GM21390 (cell line): ENCODE data around the gene AFF3.
"Not testable (repeated sequence)": the region's sequence is repeated elsewhere in the genome, so short reads cannot be mapped to it uniquely, and the experiment has no call there.

Experiments used
- ATAC-seq: cut with Tn5 transposase; IDR thresholded peaks from one replicate; pipeline ENCODE4 v1.9.1; 2021; ENCODE audit not compliant: unreplicated experiment

The AFF3 gene

GRCh38 chr2:99772591-99773331 is 369.6 kb downstream of the AFF3 start:
- no peak for ATAC-seq

- no peak for ATAC-seq
Measured at GRCh38 chr2:99771681-99772333, 370.6 kb downstream of the AFF3 start.

- no peak for ATAC-seq
Measured at GRCh38 chr2:99770876-99771275, 371.5 kb downstream of the AFF3 start.

GRCh38 chr2:99765731-99766318 is 376.6 kb downstream of the AFF3 start:
- ATAC-seq = no peak

- ATAC-seq = no peak
Measured at GRCh38 chr2:99763764-99764163, 378.6 kb downstream of the AFF3 start.

- ATAC-seq = no peak
Measured at GRCh38 chr2:99762714-99763113, 379.7 kb downstream of the AFF3 start.

GRCh38 chr2:99757611-99758114 is 384.7 kb downstream of the AFF3 start:
- ATAC-seq = no peak

GRCh38 chr2:99756059-99756458 is 386.3 kb downstream of the AFF3 start:
- no peak for ATAC-seq

- no peak for ATAC-seq
Measured at GRCh38 chr2:99754210-99754609, 388.2 kb downstream of the AFF3 start.

- ATAC-seq = no peak
Measured at GRCh38 chr2:99753505-99753904, 388.9 kb downstream of the AFF3 start.

- ATAC-seq = no peak
Measured at GRCh38 chr2:99748344-99748743, 394.0 kb downstream of the AFF3 start.

- no peak for ATAC-seq
Measured at GRCh38 chr2:99747842-99748241, 394.5 kb downstream of the AFF3 start.

- ATAC-seq = no peak
Measured at GRCh38 chr2:99743146-99743545, 399.2 kb downstream of the AFF3 start.

- no peak for ATAC-seq
Measured at GRCh38 chr2:99737537-99737936, 404.9 kb downstream of the AFF3 start.

GRCh38 chr2:99735753-99736152 is 406.6 kb downstream of the AFF3 start:
- no peak for ATAC-seq

GRCh38 chr2:99735314-99735713 is 407.1 kb downstream of the AFF3 start:
- ATAC-seq = not testable (repeated sequence)

- no peak for ATAC-seq
Measured at GRCh38 chr2:99734236-99734635, 408.2 kb downstream of the AFF3 start.

GRCh38 chr2:99729104-99730025 is 413.0 kb downstream of the AFF3 start:
- no peak for ATAC-seq

- no peak for ATAC-seq
Measured at GRCh38 chr2:99728166-99728565, 414.2 kb downstream of the AFF3 start.

GRCh38 chr2:99727199-99727598 is 415.2 kb downstream of the AFF3 start:
- ATAC-seq = no peak

GRCh38 chr2:99726691-99727090 is 415.7 kb downstream of the AFF3 start:
- ATAC-seq = no peak
